Hepatocyte (in vitro differentiated cells): ENCODE data around the gene MYL2.

Source experiments
- EZH2 ChIP-seq: fragments of 200-600 bp; sonication (generic); IDR thresholded peaks from 2 replicates; pipeline ENCODE4 v1.6.1; 2016; ENCODE audit warnings: antibody characterized with exemption, mild to moderate bottlenecking, borderline replicate concordance
- EZH2phosphoT487 ChIP-seq: fragments of 200-600 bp; sonication (generic); IDR thresholded peaks from one replicate; pipeline ENCODE4 v1.6.1; 2018; ENCODE audit warnings: antibody characterized with exemption, mild to moderate bottlenecking, low read depth, moderate library complexity; ENCODE audit not compliant: unreplicated experiment, severe bottlenecking
- TF ChIP-seq, protein P1 (sequence below): fragments of 200-600 bp; sonication (generic); IDR thresholded peaks from 2 replicates; pipeline ENCODE4 v1.5.1; 2016; ENCODE audit warnings: antibody characterized with exemption, mild to moderate bottlenecking; ENCODE audit not compliant: poor library complexity

- TF ChIP-seq, protein P1, sequence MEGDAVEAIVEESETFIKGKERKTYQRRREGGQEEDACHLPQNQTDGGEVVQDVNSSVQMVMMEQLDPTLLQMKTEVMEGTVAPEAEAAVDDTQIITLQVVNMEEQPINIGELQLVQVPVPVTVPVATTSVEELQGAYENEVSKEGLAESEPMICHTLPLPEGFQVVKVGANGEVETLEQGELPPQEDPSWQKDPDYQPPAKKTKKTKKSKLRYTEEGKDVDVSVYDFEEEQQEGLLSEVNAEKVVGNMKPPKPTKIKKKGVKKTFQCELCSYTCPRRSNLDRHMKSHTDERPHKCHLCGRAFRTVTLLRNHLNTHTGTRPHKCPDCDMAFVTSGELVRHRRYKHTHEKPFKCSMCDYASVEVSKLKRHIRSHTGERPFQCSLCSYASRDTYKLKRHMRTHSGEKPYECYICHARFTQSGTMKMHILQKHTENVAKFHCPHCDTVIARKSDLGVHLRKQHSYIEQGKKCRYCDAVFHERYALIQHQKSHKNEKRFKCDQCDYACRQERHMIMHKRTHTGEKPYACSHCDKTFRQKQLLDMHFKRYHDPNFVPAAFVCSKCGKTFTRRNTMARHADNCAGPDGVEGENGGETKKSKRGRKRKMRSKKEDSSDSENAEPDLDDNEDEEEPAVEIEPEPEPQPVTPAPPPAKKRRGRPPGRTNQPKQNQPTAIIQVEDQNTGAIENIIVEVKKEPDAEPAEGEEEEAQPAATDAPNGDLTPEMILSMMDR, result no peak
- TF ChIP-seq EZH2, result no peak
- TF ChIP-seq EZH2phosphoT487, result no peak
Observed at GRCh38 chr12:110869026-110869425, 51.4 kb downstream of the MYL2 start.
